CD4-positive, alpha-beta T cell treated with Interleukin-6 for 4 hours (primary cell): ENCODE measurements around the gene PRR20D.
"Not testable (repeated sequence)": the region's sequence is repeated elsewhere in the genome, so short reads cannot be mapped to it uniquely, and the experiment has no call there.

ENCODE experiments used
- DNase-seq: peaks from one replicate; pipeline ENCODE4 v3.0.0-alpha.2; 2020; ENCODE audit warnings: mixed read lengths

The PRR20D gene

GRCh38 chr13:57160332-57160731 is at the start of gene PRR20D:
Gene PRR20D (plus strand): TSS chr13:57160632. CDS start chr13:57161019, 387 bp downstream.
- DNase-seq = not testable (repeated sequence)

DNA sequence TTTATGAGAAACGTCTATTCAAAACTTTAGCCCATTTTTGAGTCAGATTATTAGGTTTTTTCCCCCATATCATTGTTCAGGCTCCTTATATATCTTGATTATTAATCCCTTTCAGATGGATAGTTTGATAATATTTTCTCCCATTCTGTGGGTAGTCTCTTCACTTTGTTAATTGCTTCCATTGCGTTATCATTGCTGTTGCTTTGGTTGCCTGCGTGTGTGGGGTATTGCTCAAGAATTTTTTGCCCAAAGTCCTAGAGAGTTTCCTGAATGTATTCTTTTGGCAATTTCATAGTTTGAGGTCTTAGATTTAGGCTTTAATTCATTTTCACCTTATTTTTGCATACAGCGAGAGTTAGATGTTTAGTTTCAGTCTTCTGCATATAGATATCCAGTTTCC is 45.5 kb upstream of the PRR20D start:
- no peak for DNase-seq

GRCh38 chr13:57123681-57124080 is 36.8 kb upstream of the PRR20D start:
- DNase-seq = no peak

GRCh38 chr13:57128909-57129308 is 31.5 kb upstream of the PRR20D start:
- no peak for DNase-seq

DNA sequence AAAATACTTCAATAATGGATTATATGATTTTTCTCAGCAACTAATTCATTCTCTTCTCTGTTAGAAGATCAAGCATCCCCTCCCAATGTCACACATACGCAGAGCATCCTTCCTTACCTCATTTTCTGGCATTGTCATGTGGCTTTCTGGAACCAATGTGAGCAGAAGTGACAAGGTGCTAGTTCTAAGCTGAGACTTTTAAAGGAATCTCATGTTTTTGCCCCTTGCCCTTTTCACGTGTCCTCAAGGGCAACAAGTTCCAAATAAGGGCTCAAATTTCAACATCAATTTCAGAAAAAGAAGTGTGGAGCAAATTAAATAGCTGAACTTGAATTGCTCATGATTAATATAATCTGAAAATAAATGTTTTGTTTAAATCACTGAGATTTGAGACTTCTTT is 24.3 kb upstream of the PRR20D start:
- DNase-seq = no peak

- DNase-seq = no peak
Measured at GRCh38 chr13:57137585-57137984, 22.8 kb upstream of the PRR20D start.

DNA sequence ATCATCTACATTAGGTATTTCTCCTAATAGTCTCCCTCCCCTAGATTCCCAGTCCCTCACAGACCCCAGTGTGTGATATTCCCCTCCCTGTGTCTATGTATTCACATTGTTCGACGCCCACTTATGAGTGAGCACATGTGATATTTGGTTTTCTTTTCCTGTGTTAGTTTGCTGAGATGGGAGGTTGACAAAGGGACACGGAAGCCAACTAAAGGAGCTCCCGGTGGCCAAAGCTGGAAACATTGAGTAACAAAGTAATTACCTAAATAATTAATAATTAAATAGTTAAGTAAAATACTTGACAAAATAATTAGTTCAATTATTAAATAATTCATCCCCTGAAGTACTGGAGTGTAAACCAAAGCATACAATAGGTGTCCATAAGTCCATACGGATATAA is 21.4 kb upstream of the PRR20D start:
- DNase-seq = no peak

GRCh38 chr13:57139781-57140180 is 20.7 kb upstream of the PRR20D start:
- DNase-seq = not testable (repeated sequence)

DNA sequence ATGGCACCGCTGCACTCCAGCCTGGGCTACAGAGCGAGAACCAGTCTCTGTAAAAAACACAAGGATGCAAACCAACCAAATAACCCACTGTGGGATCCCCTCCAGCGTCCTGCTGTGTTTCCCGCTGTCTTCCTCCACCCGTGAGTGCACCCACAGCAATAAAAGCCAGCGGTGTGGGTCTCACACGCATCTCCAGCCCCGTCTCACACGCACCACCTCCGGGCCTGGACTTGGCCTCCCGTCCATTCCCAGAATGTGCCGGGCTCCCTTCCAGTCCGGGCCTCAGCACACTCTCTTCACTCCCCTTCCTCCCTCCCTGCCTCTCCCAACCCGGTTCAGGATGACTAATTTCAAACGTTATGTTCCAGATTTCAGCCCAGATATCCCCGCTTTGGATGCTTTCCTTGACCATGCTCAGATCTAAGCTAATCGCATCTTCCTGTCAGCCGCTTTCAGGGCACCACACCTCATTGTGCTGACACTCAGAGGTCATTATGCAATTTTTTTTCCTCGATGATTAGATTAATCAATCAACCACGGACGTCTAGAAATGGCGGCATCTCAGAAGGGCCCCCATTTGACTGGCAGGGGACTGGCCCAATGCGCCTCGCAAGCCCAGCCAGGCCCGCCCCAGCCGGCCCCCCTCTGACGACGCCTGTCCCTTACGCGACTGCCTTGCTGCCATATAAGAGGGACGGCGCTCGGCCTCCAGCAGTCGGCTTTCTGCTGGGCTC is 20.0 kb upstream of the PRR20D start, which contains the start of gene PRR20A:
TSS of gene PRR20A (plus strand) at position 684 of the 734 bp plus-strand sequence. CDS start 387 bp downstream, outside the sequence.
- not testable (repeated sequence) for DNase-seq

GRCh38 chr13:57147188-57147587 is 13.2 kb upstream of the PRR20D start, which contains the start of gene PRR20B:
Gene PRR20B (plus strand): TSS chr13:57147488. CDS start chr13:57147875, 387 bp downstream.
- not testable (repeated sequence) for DNase-seq

DNA sequence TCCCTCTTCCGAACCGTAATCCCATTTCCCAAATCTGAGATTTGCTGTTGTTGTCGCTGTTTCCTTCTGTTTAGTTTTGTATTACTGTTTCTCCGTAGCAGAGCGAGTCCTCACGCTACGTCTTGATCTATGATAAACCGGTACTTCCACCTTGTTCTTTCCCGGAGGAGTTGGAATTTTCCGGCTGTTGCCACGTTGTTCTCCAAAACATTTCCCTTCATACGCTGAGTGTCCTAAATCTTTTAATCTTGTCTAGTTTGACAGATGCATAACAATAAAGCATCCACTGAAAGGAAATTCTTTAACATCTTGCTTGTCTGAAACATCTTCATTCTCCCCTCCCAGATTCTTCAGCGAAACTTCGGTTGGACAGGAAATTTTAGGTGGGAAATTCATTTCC is 12.3 kb upstream of the PRR20D start:
- not testable (repeated sequence) for DNase-seq

DNA sequence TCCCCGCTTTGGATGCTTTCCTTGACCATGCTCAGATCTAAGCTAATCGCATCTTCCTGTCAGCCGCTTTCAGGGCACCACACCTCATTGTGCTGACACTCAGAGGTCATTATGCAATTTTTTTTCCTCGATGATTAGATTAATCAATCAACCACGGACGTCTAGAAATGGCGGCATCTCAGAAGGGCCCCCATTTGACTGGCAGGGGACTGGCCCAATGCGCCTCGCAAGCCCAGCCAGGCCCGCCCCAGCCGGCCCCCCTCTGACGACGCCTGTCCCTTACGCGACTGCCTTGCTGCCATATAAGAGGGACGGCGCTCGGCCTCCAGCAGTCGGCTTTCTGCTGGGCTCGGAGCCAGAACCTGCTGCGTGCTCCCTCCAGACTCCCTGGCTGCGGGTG is 6.7 kb upstream of the PRR20D start, which contains the start of gene PRR20C:
TSS of gene PRR20C (plus strand) at position 301 of the 400 bp plus-strand sequence. CDS start 387 bp downstream, outside the sequence.
- not testable (repeated sequence) for DNase-seq

GRCh38 chr13:57166897-57167296 is 6.5 kb downstream of the PRR20D start, which contains the start of gene PRR20E:
Gene PRR20E (plus strand): TSS chr13:57167197. CDS start chr13:57167584, 387 bp downstream.
- not testable (repeated sequence) for DNase-seq

GRCh38 chr13:57191667-57192066 is 31.2 kb downstream of the PRR20D start:
- DNase-seq = no peak

DNA sequence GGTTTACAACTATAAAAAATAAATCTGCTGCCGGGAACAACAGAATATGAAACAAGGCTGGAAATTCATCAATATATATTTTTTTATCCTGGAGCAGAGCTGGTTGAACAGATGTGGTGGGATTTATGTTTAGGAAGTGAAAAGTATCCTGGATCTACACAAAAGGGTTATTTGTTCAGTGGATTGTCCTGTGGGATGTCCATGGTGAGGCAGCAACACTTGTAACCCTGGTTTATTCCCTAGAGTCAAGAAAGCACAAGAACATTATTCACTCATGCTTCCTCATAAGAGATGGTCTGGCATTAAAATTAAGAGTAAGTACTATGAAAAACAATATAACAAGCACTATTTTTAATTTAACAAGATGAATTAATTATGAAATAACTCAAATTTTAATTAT is 52.6 kb downstream of the PRR20D start:
- no peak for DNase-seq
